ENCODE measurements around the gene N4BP2.

GRCh38 chr4:40192114-40193015 lies 135.7 kb downstream of the N4BP2 start:
- TF ChIP-seq CTCF (IDR thresholded peaks at IDR 0.05; ENCODE audit: control extremely low read depth in 1 of 3, insufficient read depth in 1 of 3, low read depth in 1 of 3, low read length in 3 of 3) (no peak), EP300 (IDR thresholded peaks at IDR 0.05; ENCODE audit: borderline replicate concordance in 1 of 2, low read depth in 2 of 2, low read length in 2 of 2) (no peak), SIN3A (conservative IDR thresholded peaks at IDR 0.05 in 1 of 2, IDR thresholded peaks at IDR 0.05 in 1 of 2; ENCODE audit: low read depth in 1 of 2, low read length in 2 of 2) (no peak), GABPA (IDR thresholded peaks at IDR 0.05; ENCODE audit: borderline replicate concordance, insufficient read depth, low read length) (no peak), POLR2A (IDR thresholded peaks at IDR 0.05; ENCODE audit: control extremely low read depth in 1 of 2, low read depth in 2 of 2, low read length in 2 of 2) (no peak), KDM1A (IDR thresholded peaks at IDR 0.05; ENCODE audit: borderline replicate concordance, low read length) (no peak), POLR2AphosphoS5 (IDR thresholded peaks at IDR 0.05; ENCODE audit: low read depth, low read length) (no peak), SP2 (IDR thresholded peaks at IDR 0.05; ENCODE audit: low read length) (no peak), CBX5 (IDR thresholded peaks at IDR 0.05; ENCODE audit: low read depth, low read length) (no peak), JUND (IDR thresholded peaks at IDR 0.05; ENCODE audit: low read length) (no peak), E2F6 (IDR thresholded peaks at IDR 0.05) (no peak), EZH2 (IDR thresholded peaks at IDR 0.05; ENCODE audit: low read depth, low read length, severe bottlenecking) (no peak), SP1 (IDR thresholded peaks at IDR 0.05; ENCODE audit: low read depth, low read length) (no peak)
